ENCODE data around the gene PAMR1. TPM values are rescaled to one million over a fixed set of nuclear protein-coding genes. Genes with fewer than 3 reads are reported as not detected.
"Not testable (repeated sequence)": the region's sequence is repeated elsewhere in the genome, so short reads cannot be mapped to it uniquely, and the experiment has no call there.

Gene PAMR1
- polyA plus RNA-seq, 2 donors: 0.31 to 1.2 TPM

- not testable (repeated sequence) for H3K4me1 ChIP-seq (ENCODE audit: control insufficient read depth in 2 of 2, insufficient read depth in 2 of 2, low read length in 1 of 2); H3K9me3 ChIP-seq (ENCODE audit: control insufficient read depth in 2 of 2, insufficient read depth in 1 of 2, low read depth in 1 of 2, low read length in 1 of 2); H3K36me3 ChIP-seq (ENCODE audit: control insufficient read depth in 2 of 2, insufficient read depth in 2 of 2, low read length in 1 of 2); H3K27ac ChIP-seq (ENCODE audit: low read depth in 2 of 2, low read length in 1 of 2); H3K4me3 ChIP-seq (ENCODE audit: low read depth in 1 of 2, low read length in 2 of 2); H3K27me3 ChIP-seq (ENCODE audit: control insufficient read depth in 1 of 2, insufficient read depth in 2 of 2, low read length in 2 of 2)
- WGBS, 2 donors: 94 to 96% methylated on average over 4 of the region's 4 CpGs
Observed at GRCh38 chr11:35547995-35548394, 22.6 kb upstream of the PAMR1 start.

GRCh38 chr11:35546317-35546716 is 20.9 kb upstream of the PAMR1 start:
- Histone ChIP-seq H3K36me3 (ENCODE audit: control insufficient read depth in 2 of 2, insufficient read depth in 2 of 2, low read length in 1 of 2) (no peaks in the 10 kb centered on the region), H3K4me3 (ENCODE audit: low read depth in 1 of 2, low read length in 2 of 2) (no peak overlapping the region), H3K27me3 (ENCODE audit: control insufficient read depth in 1 of 2, insufficient read depth in 2 of 2, low read length in 2 of 2) (no peaks in the 10 kb centered on the region), H3K27ac (ENCODE audit: low read depth in 2 of 2, low read length in 1 of 2) (no peak overlapping the region), H3K4me1 (ENCODE audit: control insufficient read depth in 2 of 2, insufficient read depth in 2 of 2, low read length in 1 of 2) (no peaks in the 10 kb centered on the region), H3K9me3 (ENCODE audit: control insufficient read depth in 2 of 2, insufficient read depth in 1 of 2, low read depth in 1 of 2, low read length in 1 of 2) (no peaks in the 10 kb centered on the region)
- 74% methylated on average over 3 of the region's 3 CpGs for WGBS, 2 donors

DNA sequence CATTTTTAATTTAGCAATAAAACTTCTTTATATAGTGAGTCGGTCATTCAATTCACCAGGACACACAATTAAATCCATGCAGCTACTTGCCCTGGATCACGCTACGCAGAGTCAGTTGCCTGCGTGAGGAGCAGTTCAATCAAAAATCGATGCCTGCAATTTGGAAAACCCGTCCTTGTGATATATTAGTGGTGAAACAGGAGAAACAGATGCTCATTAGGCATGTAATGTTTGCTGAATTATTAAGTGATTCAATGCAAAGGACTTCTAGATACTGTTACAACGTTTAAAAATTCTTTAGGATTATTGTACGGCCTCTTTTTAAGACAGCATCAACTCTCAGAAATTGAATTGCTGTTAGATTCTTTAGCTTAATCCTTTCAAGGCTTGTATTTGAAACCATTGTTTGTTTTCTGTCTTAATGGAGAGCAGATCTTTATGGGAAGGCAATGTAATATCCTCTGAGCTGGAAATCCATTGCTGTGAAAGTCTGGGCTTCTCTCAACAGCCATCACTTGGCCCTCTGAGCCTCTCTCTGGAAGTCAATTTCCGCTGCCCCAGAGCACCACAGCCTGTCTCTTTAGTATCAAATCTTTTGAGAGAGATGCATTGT is 20.1 kb upstream of the PAMR1 start:
- WGBS, 2 donors: 86 to 88% methylated on average over 9 of the region's 9 CpGs
- no peaks in the 10 kb centered on the region for H3K4me1 ChIP-seq (ENCODE audit: control insufficient read depth in 2 of 2, insufficient read depth in 2 of 2, low read length in 1 of 2)
- H3K9me3 ChIP-seq (ENCODE audit: control insufficient read depth in 2 of 2, insufficient read depth in 1 of 2, low read depth in 1 of 2, low read length in 1 of 2): no peaks in the 10 kb centered on the region
- no peak overlapping the region for H3K27ac ChIP-seq (ENCODE audit: low read depth in 2 of 2, low read length in 1 of 2)
- H3K4me3 ChIP-seq (ENCODE audit: low read depth in 1 of 2, low read length in 2 of 2): no peak overlapping the region
- no peaks in the 10 kb centered on the region for H3K27me3 ChIP-seq (ENCODE audit: control insufficient read depth in 1 of 2, insufficient read depth in 2 of 2, low read length in 2 of 2)
- H3K36me3 ChIP-seq (ENCODE audit: control insufficient read depth in 2 of 2, insufficient read depth in 2 of 2, low read length in 1 of 2): no peaks in the 10 kb centered on the region

DNA sequence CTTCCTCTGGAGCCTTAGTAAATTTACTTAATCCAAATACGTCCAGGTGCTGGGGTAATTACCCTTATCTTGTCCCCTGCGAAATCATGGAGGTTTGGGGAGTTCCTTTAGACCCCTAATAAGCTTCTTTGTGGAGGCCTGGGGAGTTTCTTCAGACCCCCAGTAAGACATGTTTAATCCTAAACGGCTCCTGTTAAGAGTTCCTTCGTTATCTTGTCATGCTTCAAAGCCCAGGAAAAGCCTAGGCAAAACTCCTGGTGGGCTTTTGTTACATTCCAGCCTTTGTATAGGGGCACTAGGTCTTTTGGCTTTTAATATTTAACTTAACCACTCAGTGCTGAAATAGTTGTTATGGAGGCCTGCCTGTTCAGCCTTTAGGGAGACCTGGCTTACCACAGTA is 18.1 kb upstream of the PAMR1 start:
- H3K36me3 ChIP-seq (ENCODE audit: control insufficient read depth in 2 of 2, insufficient read depth in 2 of 2, low read length in 1 of 2): no peaks in the 10 kb centered on the region
- no peaks in the 10 kb centered on the region for H3K4me1 ChIP-seq (ENCODE audit: control insufficient read depth in 2 of 2, insufficient read depth in 2 of 2, low read length in 1 of 2)
- no peaks in the 10 kb centered on the region for H3K27me3 ChIP-seq (ENCODE audit: control insufficient read depth in 1 of 2, insufficient read depth in 2 of 2, low read length in 2 of 2)
- H3K27ac ChIP-seq (ENCODE audit: low read depth in 2 of 2, low read length in 1 of 2): no peak overlapping the region
- WGBS, 2 donors: 78 to 85% methylated on average over 4 of the region's 4 CpGs
- H3K4me3 ChIP-seq (ENCODE audit: low read depth in 1 of 2, low read length in 2 of 2): no peak overlapping the region
- no peaks in the 10 kb centered on the region for H3K9me3 ChIP-seq (ENCODE audit: control insufficient read depth in 2 of 2, insufficient read depth in 1 of 2, low read depth in 1 of 2, low read length in 1 of 2)

GRCh38 chr11:35541621-35542375 is 16.4 kb upstream of the PAMR1 start:
- Histone ChIP-seq H3K4me3 (ENCODE audit: low read depth in 1 of 2, low read length in 2 of 2) (no peak overlapping the region), H3K27me3 (ENCODE audit: control insufficient read depth in 1 of 2, insufficient read depth in 2 of 2, low read length in 2 of 2) (no peaks in the 10 kb centered on the region), H3K27ac (ENCODE audit: low read depth in 2 of 2, low read length in 1 of 2) (peak overlapping the region; percentile 63 to 66), H3K4me1 (ENCODE audit: control insufficient read depth in 2 of 2, insufficient read depth in 2 of 2, low read length in 1 of 2) (no peaks in the 10 kb centered on the region), H3K36me3 (ENCODE audit: control insufficient read depth in 2 of 2, insufficient read depth in 2 of 2, low read length in 1 of 2) (no peaks in the 10 kb centered on the region), H3K9me3 (ENCODE audit: control insufficient read depth in 2 of 2, insufficient read depth in 1 of 2, low read depth in 1 of 2, low read length in 1 of 2) (no peaks in the 10 kb centered on the region)
- WGBS, 2 donors: 21 to 27% methylated on average over 4 of the region's 4 CpGs

GRCh38 chr11:35540526-35540925 is 15.1 kb upstream of the PAMR1 start:
- Histone ChIP-seq H3K27ac (ENCODE audit: low read depth in 2 of 2, low read length in 1 of 2) (no peak overlapping the region), H3K4me3 (ENCODE audit: low read depth in 1 of 2, low read length in 2 of 2) (no peak overlapping the region), H3K36me3 (ENCODE audit: control insufficient read depth in 2 of 2, insufficient read depth in 2 of 2, low read length in 1 of 2) (no peaks in the 10 kb centered on the region), H3K9me3 (ENCODE audit: control insufficient read depth in 2 of 2, insufficient read depth in 1 of 2, low read depth in 1 of 2, low read length in 1 of 2) (no peaks in the 10 kb centered on the region), H3K4me1 (ENCODE audit: control insufficient read depth in 2 of 2, insufficient read depth in 2 of 2, low read length in 1 of 2) (no peaks in the 10 kb centered on the region), H3K27me3 (ENCODE audit: control insufficient read depth in 1 of 2, insufficient read depth in 2 of 2, low read length in 2 of 2) (no peaks in the 10 kb centered on the region)
- WGBS, 2 donors: 88 to 93% methylated on average over 3 of the region's 3 CpGs

- Histone ChIP-seq H3K9me3 (ENCODE audit: control insufficient read depth in 2 of 2, insufficient read depth in 1 of 2, low read depth in 1 of 2, low read length in 1 of 2) (no peaks in the 10 kb centered on the region), H3K4me3 (ENCODE audit: low read depth in 1 of 2, low read length in 2 of 2) (no peak overlapping the region), H3K36me3 (ENCODE audit: control insufficient read depth in 2 of 2, insufficient read depth in 2 of 2, low read length in 1 of 2) (no peaks in the 10 kb centered on the region), H3K27ac (ENCODE audit: low read depth in 2 of 2, low read length in 1 of 2) (no peak overlapping the region), H3K4me1 (ENCODE audit: control insufficient read depth in 2 of 2, insufficient read depth in 2 of 2, low read length in 1 of 2) (no peaks in the 10 kb centered on the region), H3K27me3 (ENCODE audit: control insufficient read depth in 1 of 2, insufficient read depth in 2 of 2, low read length in 2 of 2) (no peaks in the 10 kb centered on the region)
- WGBS, 2 donors: 60 to 69% methylated on average over 7 of the region's 7 CpGs
Observed at GRCh38 chr11:35539781-35540281, 14.4 kb upstream of the PAMR1 start.

GRCh38 chr11:35539256-35539655 is 13.8 kb upstream of the PAMR1 start:
- Histone ChIP-seq H3K4me1 (ENCODE audit: control insufficient read depth in 2 of 2, insufficient read depth in 2 of 2, low read length in 1 of 2) (no peaks in the 10 kb centered on the region), H3K36me3 (ENCODE audit: control insufficient read depth in 2 of 2, insufficient read depth in 2 of 2, low read length in 1 of 2) (no peaks in the 10 kb centered on the region), H3K4me3 (ENCODE audit: low read depth in 1 of 2, low read length in 2 of 2) (no peak overlapping the region), H3K27ac (ENCODE audit: low read depth in 2 of 2, low read length in 1 of 2) (no peak overlapping the region), H3K9me3 (ENCODE audit: control insufficient read depth in 2 of 2, insufficient read depth in 1 of 2, low read depth in 1 of 2, low read length in 1 of 2) (no peaks in the 10 kb centered on the region), H3K27me3 (ENCODE audit: control insufficient read depth in 1 of 2, insufficient read depth in 2 of 2, low read length in 2 of 2) (no peaks in the 10 kb centered on the region)
- WGBS, 2 donors: 71 to 74% methylated on average over 3 of the region's 3 CpGs

DNA sequence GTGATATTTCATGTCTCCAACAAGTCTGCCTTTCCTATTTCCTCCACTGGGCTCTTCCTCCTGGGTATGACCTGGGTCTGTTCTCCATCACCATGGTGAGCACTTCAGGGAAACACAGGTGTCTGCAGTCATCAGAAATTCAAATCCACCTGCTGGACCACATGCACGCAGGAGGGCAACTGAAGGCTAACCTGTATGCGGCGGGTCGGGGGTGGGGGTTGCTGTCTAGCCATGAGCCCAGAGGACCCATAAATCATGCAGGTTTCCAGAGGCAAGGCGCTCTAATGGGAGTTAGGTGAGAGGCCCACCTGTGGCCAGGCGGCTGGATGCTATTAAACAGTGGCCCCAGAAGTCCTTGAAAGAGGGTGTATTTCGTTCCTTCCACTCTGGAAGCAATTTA is 11.1 kb upstream of the PAMR1 start:
- Histone ChIP-seq H3K4me1 (ENCODE audit: control insufficient read depth in 2 of 2, insufficient read depth in 2 of 2, low read length in 1 of 2) (no peaks in the 10 kb centered on the region), H3K27me3 (ENCODE audit: control insufficient read depth in 1 of 2, insufficient read depth in 2 of 2, low read length in 2 of 2) (no peaks in the 10 kb centered on the region), H3K27ac (ENCODE audit: low read depth in 2 of 2, low read length in 1 of 2) (no peak overlapping the region), H3K36me3 (ENCODE audit: control insufficient read depth in 2 of 2, insufficient read depth in 2 of 2, low read length in 1 of 2) (no peaks in the 10 kb centered on the region), H3K9me3 (ENCODE audit: control insufficient read depth in 2 of 2, insufficient read depth in 1 of 2, low read depth in 1 of 2, low read length in 1 of 2) (no peaks in the 10 kb centered on the region), H3K4me3 (ENCODE audit: low read depth in 1 of 2, low read length in 2 of 2) (no peak overlapping the region)
- 91 to 93% methylated on average over 7 of the region's 7 CpGs for WGBS, 2 donors

DNA sequence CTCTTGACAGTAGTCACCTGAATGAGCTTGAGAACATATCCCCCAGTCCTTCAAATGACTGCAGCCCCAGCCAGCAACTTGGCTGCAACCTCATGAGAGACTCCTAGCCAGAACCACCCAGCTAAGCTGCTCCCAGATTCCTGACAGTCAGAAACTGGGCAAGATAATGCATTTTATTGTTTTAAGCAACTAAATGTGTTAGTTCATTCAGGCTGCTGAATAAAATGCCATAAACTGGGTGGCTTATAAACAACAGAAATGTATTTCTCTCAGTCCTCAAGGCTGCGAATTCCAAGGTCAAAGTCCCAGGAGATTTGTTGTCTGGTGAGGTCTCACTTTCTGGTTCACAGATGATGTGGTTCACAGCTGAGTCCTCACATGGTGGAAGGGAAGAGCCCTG is 5.8 kb upstream of the PAMR1 start:
- Histone ChIP-seq H3K4me3 (ENCODE audit: low read depth in 1 of 2, low read length in 2 of 2) (no peak overlapping the region), H3K36me3 (ENCODE audit: control insufficient read depth in 2 of 2, insufficient read depth in 2 of 2, low read length in 1 of 2) (no peaks in the 10 kb centered on the region), H3K27me3 (ENCODE audit: control insufficient read depth in 1 of 2, insufficient read depth in 2 of 2, low read length in 2 of 2) (no peaks in the 10 kb centered on the region), H3K27ac (ENCODE audit: low read depth in 2 of 2, low read length in 1 of 2) (no peak overlapping the region), H3K4me1 (ENCODE audit: control insufficient read depth in 2 of 2, insufficient read depth in 2 of 2, low read length in 1 of 2) (peaks cover 0 to 2% of the 10 kb centered on the region in 2 donors), H3K9me3 (ENCODE audit: control insufficient read depth in 2 of 2, insufficient read depth in 1 of 2, low read depth in 1 of 2, low read length in 1 of 2) (no peaks in the 10 kb centered on the region)
- 46 to 64% methylated on average over 1 of the region's 1 CpG for WGBS, 2 donors
